Measurements from ENCODE around the gene THOC7.

DNA sequence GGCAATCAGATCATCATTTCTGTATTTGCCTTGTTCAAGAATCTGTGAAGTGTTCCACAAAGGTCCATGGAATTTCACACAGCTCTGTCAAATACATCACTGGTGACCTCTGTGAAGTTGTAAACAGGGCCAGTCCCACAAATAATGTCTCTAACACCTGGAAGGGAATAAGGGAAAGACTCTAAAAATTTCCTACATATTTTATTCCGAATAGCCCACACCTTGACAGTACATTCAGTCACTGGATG, 44.5 kb downstream of the THOC7 start, which contains the start of gene C3orf49:
- no peak for TF ChIP-seq ZNF138 (CRISPR knock-in tag; conservative IDR thresholded peaks at IDR 0.05)
- TF ChIP-seq ZNF416 (CRISPR knock-in tag; IDR thresholded peaks at IDR 0.05): no peak
